Measurements from ENCODE around the gene IRX4. TPM values are rescaled to one million over a fixed set of nuclear protein-coding genes. Genes with fewer than 3 reads are reported as not detected.
A peak's percentile ranks its signal among the peaks of the same experiment; 100 is the strongest.

Gene IRX4
- total RNA-seq, 2 donors from 2014 or later: 0.22 TPM; not detected in 1

DNA sequence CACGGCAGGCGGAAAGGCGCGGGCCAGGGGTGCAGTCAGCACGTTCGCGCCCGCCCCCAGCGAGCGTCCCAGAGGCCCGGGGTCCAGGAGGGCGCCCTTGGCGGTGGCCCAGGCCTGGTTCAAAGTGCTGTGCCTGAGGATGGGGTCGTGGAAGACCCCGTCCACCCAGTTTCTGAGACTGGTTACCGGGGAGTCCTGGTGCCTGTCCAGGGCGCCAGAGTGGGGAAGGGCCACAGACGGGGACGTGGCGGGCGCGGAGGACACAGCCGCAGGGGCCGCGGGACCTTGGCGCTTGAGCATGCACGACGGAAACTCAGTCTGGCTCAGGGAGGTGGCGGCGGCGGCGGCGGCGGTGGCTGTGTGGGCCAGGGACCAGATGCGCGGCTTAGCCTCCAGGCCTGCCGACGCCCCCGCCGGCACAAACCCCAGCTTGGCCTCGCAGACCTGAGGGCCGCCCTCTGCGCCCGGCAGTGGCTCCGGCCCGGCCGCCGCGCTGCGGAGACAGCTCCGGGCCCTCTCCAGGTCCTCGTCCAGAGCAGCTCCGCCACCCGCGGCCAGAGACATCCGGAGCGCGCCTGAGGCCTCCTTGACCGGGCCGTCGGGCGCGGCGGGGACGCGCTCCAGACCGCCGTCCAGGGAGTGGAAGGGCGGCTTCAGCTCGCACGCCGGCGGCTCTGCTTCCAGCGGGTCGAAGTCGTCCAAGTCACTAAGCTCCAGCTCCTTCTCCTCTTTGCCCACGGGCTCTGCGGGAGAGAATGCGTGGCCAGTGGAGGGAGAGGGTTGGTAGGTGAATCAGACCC lies 4.5 kb downstream of the IRX4 start:
- peaks cover 12% of the 10 kb centered on the region for H3K4me1 ChIP-seq (ENCODE audit: control insufficient read depth, insufficient read depth, low read length)
- H3K9me3 Mint-ChIP-seq: peaks cover 3% of the 10 kb centered on the region
- peaks cover 5% of the 10 kb centered on the region for H3K4me1 Mint-ChIP-seq
- H3K9ac ChIP-seq (ENCODE audit: extremely low read depth, low read length, poor library complexity, severe bottlenecking): no peak overlapping the region
- no peaks in the 10 kb centered on the region for H3K36me3 ChIP-seq (ENCODE audit: control insufficient read depth, insufficient read depth, low read length)
- WGBS, 2 experiments (ENCODE audit: insufficient coverage in 1 of 2, insufficient read length in 1 of 2): 11 to 18% methylated on average over 26 to 79 of the region's 79 CpGs
- no peak overlapping the region for H3K4me3 Mint-ChIP-seq
- H3K27ac ChIP-seq (ENCODE audit: low read depth, low read length): no peak overlapping the region
- TF ChIP-seq, protein P1, sequence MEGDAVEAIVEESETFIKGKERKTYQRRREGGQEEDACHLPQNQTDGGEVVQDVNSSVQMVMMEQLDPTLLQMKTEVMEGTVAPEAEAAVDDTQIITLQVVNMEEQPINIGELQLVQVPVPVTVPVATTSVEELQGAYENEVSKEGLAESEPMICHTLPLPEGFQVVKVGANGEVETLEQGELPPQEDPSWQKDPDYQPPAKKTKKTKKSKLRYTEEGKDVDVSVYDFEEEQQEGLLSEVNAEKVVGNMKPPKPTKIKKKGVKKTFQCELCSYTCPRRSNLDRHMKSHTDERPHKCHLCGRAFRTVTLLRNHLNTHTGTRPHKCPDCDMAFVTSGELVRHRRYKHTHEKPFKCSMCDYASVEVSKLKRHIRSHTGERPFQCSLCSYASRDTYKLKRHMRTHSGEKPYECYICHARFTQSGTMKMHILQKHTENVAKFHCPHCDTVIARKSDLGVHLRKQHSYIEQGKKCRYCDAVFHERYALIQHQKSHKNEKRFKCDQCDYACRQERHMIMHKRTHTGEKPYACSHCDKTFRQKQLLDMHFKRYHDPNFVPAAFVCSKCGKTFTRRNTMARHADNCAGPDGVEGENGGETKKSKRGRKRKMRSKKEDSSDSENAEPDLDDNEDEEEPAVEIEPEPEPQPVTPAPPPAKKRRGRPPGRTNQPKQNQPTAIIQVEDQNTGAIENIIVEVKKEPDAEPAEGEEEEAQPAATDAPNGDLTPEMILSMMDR (conservative IDR thresholded peaks at IDR 0.05): no peak
- peak; percentile 82 for DNase-seq
- H3K9me3 ChIP-seq (ENCODE audit: control insufficient read depth, low read length): no peaks in the 10 kb centered on the region
- peaks cover 3% of the 10 kb centered on the region for H3K36me3 Mint-ChIP-seq (ENCODE audit: low read depth)
- peaks cover 94% of the 10 kb centered on the region for H3K27me3 Mint-ChIP-seq (ENCODE audit: insufficient read depth)
- no peak overlapping the region for H3K4me3 ChIP-seq (ENCODE audit: low read length)
- H3K27ac Mint-ChIP-seq: no peak overlapping the region
- peaks cover 100% of the 10 kb centered on the region for H3K27me3 ChIP-seq (ENCODE audit: control insufficient read depth, insufficient read depth, low read length, poor library complexity, severe bottlenecking)

DNA sequence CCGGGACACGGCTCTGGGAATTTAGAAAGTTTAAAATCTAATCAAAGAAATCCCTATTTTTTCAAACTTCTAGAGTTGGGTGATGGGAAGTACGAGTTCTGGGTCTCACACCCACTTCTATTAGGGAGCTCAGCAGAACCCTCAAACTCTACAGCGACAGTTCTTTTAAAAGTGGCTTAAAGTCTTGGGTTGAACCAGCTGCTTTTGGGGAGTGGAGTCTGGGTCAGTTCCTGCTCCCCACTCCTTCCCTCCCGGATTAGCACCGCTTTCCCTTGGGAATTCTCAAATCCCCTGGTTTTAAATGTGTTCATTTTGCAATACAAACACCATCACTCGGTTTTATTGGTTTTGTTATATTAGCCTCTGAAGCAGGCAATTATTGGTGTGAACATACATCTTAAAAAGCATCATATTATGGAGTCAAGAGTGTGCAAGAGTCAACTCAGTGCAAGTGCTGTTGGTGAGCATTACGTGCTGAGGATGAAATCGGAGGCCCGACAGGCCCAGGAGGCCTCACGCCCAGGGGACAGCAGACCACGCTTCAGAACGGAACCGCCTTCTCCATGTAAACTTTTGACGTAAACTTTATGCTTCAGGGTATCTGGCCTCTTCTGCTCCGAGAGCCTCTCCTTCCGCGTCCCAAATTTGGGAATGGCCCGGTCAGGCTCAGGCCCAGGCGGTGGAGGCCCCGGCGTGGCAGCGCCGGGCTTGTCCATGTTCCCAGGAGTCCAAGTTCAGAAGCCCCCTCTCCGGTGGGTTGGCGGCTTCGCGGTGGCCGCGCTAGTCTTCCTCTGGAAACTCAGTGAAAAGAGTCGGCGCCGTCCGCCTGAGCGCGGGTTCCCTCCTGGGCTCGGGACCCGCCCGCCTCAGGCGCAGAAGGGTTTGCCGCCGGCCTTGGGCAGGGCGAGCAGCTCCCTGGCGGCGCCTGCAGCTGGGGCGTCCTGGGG lies 5.3 kb downstream of the IRX4 start:
- Histone ChIP-seq H3K4me3 (ENCODE audit: low read length) (no peak overlapping the region), H3K36me3 (ENCODE audit: control insufficient read depth, insufficient read depth, low read length) (no peaks in the 10 kb centered on the region), H3K27me3 (ENCODE audit: control insufficient read depth, insufficient read depth, low read length, poor library complexity, severe bottlenecking) (peaks cover 100% of the 10 kb centered on the region), H3K9me3 (ENCODE audit: control insufficient read depth, low read length) (no peaks in the 10 kb centered on the region), H3K27ac (ENCODE audit: low read depth, low read length) (no peak overlapping the region), H3K9ac (ENCODE audit: extremely low read depth, low read length, poor library complexity, severe bottlenecking) (no peak overlapping the region), H3K4me1 (ENCODE audit: control insufficient read depth, insufficient read depth, low read length) (peaks cover 9% of the 10 kb centered on the region)
- Mint-ChIP-seq H3K4me1 (peaks cover 5% of the 10 kb centered on the region), H3K27me3 (ENCODE audit: insufficient read depth) (peaks cover 94% of the 10 kb centered on the region), H3K27ac (no peak overlapping the region), H3K9me3 (peaks cover 3% of the 10 kb centered on the region), H3K4me3 (no peak overlapping the region), H3K36me3 (ENCODE audit: low read depth) (peaks cover 3% of the 10 kb centered on the region)
- TF ChIP-seq, protein P1 (conservative IDR thresholded peaks at IDR 0.05): no peak
- peak; percentile 80 for DNase-seq
- 12 to 26% methylated on average over 28 to 46 of the region's 46 CpGs for WGBS, 2 experiments (ENCODE audit: insufficient coverage in 1 of 2, insufficient read length in 1 of 2)

DNA sequence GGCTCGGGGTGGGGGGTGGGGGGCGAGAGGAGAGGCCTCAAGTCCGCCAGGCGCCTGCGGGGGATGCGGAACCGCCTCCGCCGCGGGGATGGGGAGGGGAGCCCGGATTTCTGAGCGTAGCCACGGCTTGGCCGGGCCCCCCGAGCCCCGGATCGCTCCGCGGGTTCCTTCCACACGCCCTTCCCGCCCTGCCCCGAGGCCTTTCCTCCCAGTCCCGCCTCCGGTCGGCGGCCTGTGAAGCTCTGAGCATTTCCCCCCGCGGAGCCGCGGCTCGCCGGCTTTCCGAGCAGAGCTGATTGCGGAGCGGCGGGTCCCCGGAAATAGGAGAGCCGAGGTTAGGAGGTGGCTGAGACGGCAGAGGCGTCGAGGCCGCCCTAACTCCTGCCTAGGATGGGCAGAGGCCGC lies 6.1 kb downstream of the IRX4 start:
- Mint-ChIP-seq H3K36me3 (ENCODE audit: low read depth) (peaks cover 3% of the 10 kb centered on the region), H3K4me1 (peaks cover 5% of the 10 kb centered on the region), H3K9me3 (peaks cover 3% of the 10 kb centered on the region), H3K27ac (no peak overlapping the region), H3K27me3 (ENCODE audit: insufficient read depth) (peaks cover 95% of the 10 kb centered on the region), H3K4me3 (no peak overlapping the region)
- Histone ChIP-seq H3K27ac (ENCODE audit: low read depth, low read length) (no peak overlapping the region), H3K36me3 (ENCODE audit: control insufficient read depth, insufficient read depth, low read length) (no peaks in the 10 kb centered on the region), H3K9me3 (ENCODE audit: control insufficient read depth, low read length) (no peaks in the 10 kb centered on the region), H3K4me1 (ENCODE audit: control insufficient read depth, insufficient read depth, low read length) (peaks cover 9% of the 10 kb centered on the region), H3K9ac (ENCODE audit: extremely low read depth, low read length, poor library complexity, severe bottlenecking) (no peak overlapping the region), H3K4me3 (ENCODE audit: low read length) (no peak overlapping the region), H3K27me3 (ENCODE audit: control insufficient read depth, insufficient read depth, low read length, poor library complexity, severe bottlenecking) (peaks cover 94% of the 10 kb centered on the region)
- 1% methylated on average over 43 of the region's 43 CpGs; no CpG with 5 or more reads in 1 of the 2 experiments for WGBS, 2 experiments (ENCODE audit: insufficient coverage in 1 of 2, insufficient read length in 1 of 2)
- TF ChIP-seq, protein P1 (conservative IDR thresholded peaks at IDR 0.05): no peak
- no peak for DNase-seq

Data from endodermal cell (in vitro differentiated cells).